Mononuclear cell (primary cell): ENCODE data around the gene PRAMEF18. TPM values are rescaled to one million over a fixed set of nuclear protein-coding genes. Genes with fewer than 3 reads are reported as not detected.
"Not testable (repeated sequence)": the region's sequence is repeated elsewhere in the genome, so short reads cannot be mapped to it uniquely, and the experiment has no call there.

Experiments used
- H3K27me3 ChIP-seq: 2 replicates; pipeline ENCODE4 v1.6.0; 2011; ENCODE audit warnings: low read length, control low read depth; ENCODE audit not compliant: insufficient read depth
- H3K4me1 ChIP-seq: 2 replicates; pipeline ENCODE4 v1.5.1; 2011; ENCODE audit warnings: mild to moderate bottlenecking, low read length, control low read depth; ENCODE audit not compliant: insufficient read depth
- H3K4me3 ChIP-seq: 2 replicates; pipeline ENCODE4 v1.5.1; 2011; ENCODE audit warnings: mild to moderate bottlenecking, low read length, moderate library complexity
- H3K9me3 ChIP-seq: 2 replicates; pipeline ENCODE4 v1.5.1; 2011; ENCODE audit warnings: low read depth, mild to moderate bottlenecking, control low read depth, low read length
- total RNA-seq: library from RNA; depleted of rRNA; stranded (reverse); fragments of >200 nt; gene quantifications from one replicate; pipeline ENCODE4 v1.2.3, GENCODE V29; 2012

The PRAMEF18 gene, protein sequence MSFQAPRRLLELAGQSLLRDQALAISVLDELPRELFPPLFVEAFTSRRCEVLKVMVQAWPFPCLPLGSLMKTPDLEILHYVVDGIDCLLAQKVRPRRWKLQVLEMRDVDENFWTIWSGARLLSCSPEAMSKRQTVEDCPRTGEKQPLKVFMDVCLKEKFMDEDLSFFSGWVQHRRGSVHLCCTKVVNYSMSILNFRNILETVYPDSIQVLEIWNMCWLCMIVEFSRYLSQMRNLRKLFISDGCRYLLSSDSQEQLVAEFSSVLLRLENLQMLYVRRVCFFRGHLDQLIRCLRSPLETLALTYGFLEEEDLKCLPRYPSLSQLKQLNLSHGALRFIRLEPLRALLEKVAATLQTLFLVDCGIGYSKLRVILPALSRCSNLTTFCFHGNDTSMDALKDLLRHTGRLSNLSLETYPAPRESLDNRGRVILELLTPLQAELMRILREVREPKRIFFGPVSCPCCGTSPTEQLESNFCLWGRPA
- not detected for total RNA-seq

DNA sequence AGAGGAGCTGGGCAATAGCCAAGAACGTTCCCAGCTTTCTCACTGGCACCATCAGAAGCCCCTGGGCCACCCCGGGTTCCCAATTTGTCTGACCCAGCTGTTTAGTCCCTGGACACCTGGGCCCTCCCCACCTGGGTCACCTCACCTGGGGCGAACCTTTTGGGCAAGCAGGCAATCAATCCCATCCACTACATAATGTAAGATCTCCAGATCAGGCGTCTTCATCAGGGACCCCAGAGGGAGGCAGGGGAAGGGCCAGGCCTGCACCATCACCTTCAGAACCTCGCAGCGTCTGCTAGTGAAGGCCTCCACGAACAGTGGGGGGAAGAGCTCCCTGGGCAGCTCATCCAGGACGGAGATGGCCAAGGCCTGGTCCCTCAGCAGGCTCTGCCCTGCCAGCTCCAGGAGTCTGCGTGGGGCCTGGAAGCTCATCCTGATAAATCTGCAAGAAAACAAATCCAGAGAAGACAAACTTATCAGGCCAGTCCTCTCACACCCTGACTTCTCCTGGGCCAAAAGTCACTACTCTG is at the start of gene PRAMEF18:
TSS of gene PRAMEF18 (minus strand) at position 480 of the 530 bp plus-strand sequence. CDS start at position 432, 48 bp downstream.
- H3K4me1 ChIP-seq, H3K4me3 ChIP-seq, H3K27me3 ChIP-seq, H3K9me3 ChIP-seq: not testable (repeated sequence)

DNA sequence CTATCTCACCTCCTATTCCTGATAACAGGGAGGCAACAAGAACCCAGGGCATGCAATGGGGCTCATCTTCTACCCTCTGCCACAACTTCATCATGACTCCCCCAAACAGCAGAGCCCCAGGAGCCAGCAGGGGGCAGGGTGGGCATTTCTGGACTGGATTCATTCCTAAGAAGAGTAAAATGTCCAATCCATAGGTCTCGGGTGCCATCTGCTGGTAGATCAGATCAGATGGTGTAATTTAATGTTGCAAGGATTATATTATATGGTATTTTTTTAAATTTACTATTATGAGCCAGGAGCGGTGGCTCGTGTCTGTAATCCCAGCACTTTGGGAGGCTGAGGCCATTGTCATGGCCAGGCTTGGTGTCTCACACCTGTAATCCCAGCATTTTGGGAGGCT is 39.2 kb upstream of the PRAMEF18 start:
- H3K9me3 ChIP-seq, H3K27me3 ChIP-seq, H3K4me1 ChIP-seq, H3K4me3 ChIP-seq: not testable (repeated sequence)

DNA sequence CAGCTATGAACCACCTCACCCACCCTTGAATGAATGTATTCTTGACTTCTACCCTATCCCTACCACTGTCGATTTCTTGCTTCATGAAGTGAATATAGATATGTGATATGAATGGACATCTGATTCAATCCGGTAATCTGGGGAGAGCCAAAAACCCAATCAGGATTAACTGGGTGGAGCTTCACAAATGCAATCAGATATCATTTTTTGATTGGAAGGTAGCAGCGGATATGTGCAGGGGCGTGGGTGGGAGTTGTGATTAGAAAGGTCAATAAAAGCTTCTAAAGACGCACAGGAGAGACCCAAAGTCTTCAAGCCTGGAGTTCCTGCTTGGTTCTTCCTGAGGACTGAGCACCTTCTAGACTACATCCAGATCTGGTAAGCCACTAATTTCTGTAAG is 27.9 kb upstream of the PRAMEF18 start, which contains the start of gene PRAMEF5:
TSS of gene PRAMEF5 (plus strand) at position 301 of the 400 bp plus-strand sequence. CDS start 5,071 bp downstream, outside the sequence.
- not testable (repeated sequence) for H3K9me3 ChIP-seq

DNA sequence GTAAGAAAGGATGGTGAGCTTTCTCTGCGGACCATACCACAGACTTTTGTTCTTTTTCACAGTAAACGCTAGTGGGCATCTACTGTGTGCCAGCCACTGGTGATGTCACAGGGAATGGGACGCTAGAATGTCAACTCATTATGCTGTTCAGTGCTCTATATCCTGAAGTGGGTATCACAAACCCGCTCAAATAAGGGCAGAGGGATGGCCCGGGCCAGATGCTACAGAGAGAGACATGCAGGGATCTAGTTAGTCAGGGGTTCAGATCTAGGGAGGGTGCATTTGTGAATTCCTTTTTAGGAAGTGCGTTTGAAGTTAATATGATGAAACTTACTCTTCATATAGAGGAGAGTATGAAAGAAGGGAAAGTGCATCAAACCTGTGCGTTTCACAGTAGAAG is 21.2 kb upstream of the PRAMEF18 start:
- H3K4me3 ChIP-seq, H3K27me3 ChIP-seq, H3K9me3 ChIP-seq, H3K4me1 ChIP-seq: not testable (repeated sequence)

More for the DNA sequence above, 27.9 kb upstream of the PRAMEF18 start, which contains the start of gene PRAMEF5:
- H3K4me1 ChIP-seq, H3K4me3 ChIP-seq, H3K27me3 ChIP-seq: not testable (repeated sequence)

DNA sequence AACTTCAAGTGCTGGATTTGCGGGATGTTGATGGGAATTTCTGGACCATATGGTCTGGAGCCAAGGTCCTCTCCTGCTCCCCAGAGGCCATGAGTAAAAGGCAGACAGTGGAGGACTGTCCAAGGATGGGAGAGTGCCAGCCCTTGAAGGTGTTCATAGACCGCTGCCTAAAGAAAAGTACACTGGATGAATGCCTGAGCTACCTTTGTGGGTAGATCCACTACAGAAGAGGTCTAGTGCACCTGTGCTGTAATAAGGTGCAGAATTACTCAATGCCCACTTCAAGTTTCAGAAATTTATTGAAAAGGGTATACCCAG is 20.6 kb upstream of the PRAMEF18 start:
- H3K27me3 ChIP-seq, H3K4me3 ChIP-seq, H3K4me1 ChIP-seq, H3K9me3 ChIP-seq: not testable (repeated sequence)

DNA sequence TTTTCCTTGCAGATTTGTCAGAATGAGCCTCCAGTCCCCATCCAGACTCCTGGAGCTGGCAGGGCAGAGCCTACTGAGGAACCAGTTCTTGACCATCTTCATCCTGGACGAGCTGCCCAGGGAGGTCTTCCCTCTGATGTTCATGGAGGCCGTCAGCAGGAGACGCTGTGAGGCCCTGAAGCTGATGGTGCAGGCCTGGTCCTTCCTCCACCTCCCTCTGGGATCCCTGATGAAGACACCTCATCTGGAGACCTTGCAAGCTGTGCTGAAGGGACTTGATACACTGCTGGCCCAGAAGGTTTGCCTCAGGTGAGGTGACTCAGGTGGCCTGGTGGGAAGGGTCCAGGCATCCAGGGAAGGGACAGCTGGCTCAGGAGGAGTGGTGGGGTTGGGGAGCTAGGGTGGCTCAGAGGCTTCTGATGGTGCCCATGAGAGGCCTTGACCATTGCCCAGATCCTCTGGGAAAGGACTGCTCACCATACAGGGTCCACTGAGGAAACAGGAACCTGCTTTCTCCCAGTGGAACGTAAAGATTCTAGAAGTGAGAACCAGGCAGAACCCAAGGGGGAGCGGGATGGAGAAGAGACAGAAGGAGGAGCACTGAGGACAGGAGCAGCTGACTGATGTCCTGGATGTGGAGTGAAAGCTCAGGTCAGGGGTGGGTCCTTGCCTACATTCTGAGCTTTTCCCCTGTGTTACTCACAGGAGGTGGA is 20.0 kb upstream of the PRAMEF18 start:
- H3K4me3 ChIP-seq, H3K4me1 ChIP-seq, H3K9me3 ChIP-seq, H3K27me3 ChIP-seq: not testable (repeated sequence)

DNA sequence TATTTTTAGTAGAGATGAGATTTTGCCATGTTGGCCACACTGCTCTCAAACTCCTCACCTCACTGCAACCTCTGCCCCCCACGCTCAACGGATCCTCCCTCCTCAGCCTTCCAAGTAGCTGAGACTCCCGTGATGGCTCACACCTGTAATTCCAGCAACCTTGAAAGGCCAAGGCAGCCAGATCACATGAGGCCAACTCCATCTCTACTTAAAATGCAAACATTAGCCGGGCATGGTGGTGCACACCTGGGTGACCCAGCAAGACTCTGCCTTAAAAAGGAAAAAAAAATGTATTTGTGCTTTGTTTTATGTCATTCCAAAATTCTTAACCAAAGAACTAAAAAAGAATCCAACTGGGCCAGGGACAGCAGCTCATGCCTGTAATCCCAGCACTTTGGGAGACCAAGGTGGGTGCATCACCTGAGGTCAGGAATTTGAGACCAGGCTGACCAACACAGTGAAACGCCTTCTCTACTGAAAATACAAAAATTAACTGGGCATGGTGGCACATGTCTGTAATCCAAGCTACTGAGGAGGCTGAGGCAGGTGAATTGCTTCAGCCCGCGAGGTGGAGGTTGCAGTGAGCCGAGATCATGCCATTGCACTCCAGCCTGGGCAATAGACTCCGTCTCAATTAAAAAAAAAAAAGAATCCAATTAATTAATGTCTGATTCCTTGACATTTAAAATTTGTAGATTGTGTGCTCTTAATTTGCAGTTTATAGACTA is 17.7 kb upstream of the PRAMEF18 start:
- H3K27me3 ChIP-seq, H3K4me3 ChIP-seq: not testable (repeated sequence)

DNA sequence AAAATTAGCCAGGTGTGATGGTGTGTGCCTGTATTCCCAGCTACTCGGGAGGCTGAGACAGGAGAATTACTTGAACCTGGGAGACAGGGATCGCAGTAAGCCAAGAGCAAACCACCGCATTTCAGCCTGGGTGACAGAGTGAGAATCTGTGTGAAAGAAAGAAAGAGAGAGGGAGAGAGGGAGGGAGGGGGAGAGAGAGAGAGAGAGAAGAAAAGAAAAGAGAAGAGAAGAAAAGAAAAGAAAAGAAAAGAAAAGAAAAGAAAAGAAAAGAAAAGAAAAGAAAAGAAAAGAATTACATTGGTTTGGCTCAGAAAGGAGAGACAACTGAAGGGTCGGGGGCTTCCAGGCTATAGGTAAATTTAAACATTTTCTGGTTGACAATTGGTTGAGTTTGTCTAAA is 13.7 kb upstream of the PRAMEF18 start:
- not testable (repeated sequence) for H3K27me3 ChIP-seq, H3K9me3 ChIP-seq, H3K4me3 ChIP-seq, H3K4me1 ChIP-seq

More for the DNA sequence above, 17.7 kb upstream of the PRAMEF18 start:
- not testable (repeated sequence) for H3K9me3 ChIP-seq, H3K4me1 ChIP-seq

DNA sequence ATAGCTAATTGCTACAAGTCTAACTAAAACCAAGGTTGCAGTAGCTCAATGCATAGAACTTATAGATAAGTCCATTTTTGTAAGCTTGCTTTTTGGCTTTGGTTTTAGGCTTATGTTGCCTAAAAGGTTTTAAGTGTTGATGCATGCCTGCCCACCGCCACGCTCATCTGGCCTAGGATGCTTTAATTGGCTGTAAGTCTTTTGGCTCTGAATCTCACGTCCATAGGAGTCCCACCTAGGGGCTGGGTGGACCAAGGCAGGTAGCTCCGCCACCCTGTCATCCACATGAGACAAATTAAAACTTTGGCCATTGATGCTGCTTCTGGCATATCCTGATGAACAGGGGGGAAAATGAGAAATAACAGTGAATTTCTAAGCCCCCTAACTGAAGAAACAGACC is 11.6 kb upstream of the PRAMEF18 start:
- not testable (repeated sequence) for H3K27me3 ChIP-seq, H3K9me3 ChIP-seq, H3K4me3 ChIP-seq, H3K4me1 ChIP-seq

DNA sequence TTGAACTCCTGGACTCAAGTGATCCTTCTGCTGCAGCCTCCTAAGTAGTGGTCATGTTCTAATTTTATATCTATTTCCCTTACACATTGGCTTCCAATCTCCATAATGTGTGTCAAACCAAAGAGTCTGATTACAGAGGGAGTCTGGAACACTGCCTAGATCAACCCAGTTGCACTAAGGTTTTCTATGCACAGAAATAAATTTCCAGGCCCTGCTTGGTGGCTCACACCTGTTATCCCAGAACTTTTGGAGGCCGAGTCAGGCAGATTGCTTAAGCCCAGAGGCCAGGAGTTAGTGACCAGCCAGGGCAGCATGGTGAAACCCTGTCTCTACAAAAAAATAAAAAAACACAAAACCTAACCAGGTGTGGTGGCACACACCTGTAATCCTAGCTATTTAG is 8.1 kb upstream of the PRAMEF18 start:
- H3K27me3 ChIP-seq, H3K4me1 ChIP-seq, H3K4me3 ChIP-seq, H3K9me3 ChIP-seq: not testable (repeated sequence)

DNA sequence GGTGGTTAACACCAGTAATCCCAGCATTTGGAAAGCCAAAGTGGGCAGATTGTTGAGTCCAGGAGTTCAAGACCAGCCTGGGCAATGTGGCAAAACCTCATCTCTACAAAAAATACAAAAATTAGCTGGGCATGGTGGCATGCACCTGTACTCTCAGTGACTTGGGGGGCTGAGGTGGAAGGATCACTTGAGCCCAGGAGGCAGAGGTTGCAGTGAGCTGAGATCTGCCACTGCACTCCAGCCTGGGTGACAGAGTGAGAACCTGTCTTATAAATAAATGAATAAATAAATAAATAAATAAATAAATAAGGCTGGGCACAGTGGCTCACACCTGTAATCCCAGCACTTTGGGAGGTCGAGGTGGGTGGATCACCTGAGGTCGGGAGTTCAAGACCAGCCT is 6.1 kb upstream of the PRAMEF18 start:
- H3K9me3 ChIP-seq, H3K4me3 ChIP-seq, H3K27me3 ChIP-seq, H3K4me1 ChIP-seq: not testable (repeated sequence)

DNA sequence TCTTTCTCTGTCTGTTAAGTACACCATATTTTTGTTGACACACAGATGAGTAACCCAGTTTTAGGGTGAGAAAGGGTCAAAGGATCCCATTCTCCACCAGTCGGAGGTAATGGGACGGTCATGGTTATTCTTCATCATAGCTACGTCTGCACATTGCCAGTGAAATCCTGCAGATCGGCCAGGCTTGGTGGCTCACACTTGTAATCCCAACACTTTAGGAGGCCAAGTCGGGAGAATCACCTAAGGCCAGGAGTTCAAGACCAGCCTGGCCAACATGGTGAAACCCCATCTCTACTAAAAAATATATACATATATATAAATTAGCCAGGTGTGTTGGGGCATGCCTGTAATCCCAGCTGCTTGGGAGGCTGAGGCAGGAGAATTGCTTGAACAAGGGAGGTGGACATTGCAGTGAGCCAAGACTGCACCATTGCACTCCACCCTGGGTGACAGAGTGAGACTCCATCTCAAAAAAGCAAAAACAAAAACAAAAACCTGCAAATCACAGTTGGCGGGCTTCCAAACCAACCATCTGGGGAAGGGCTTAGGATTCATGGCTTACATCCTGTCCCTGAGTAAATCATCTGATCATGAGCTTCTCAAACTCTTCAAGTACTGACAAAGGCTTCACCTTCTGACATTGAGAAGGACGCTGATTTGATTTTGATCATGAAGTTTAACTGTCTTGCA is 5.3 kb upstream of the PRAMEF18 start:
- H3K4me1 ChIP-seq, H3K9me3 ChIP-seq, H3K27me3 ChIP-seq, H3K4me3 ChIP-seq: not testable (repeated sequence)

DNA sequence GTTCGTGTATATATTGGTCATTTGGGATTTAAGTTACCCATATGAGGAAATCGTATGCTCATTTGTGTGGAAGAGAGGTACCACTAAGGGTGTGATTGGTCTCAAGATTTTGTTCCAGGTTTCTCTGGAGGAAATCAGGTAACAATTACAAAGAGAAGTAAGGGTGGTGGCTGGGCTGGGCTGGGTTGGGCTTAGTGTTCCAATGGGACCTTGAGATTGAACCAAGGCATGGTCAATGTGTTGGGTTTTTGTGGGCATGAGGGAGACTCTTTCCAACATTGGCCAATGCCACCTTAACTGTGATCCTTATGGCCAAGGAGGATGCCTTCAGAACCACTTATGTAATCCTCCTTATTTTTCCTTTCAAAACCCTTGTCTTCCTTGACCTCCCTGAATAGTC is 4.6 kb upstream of the PRAMEF18 start:
- H3K9me3 ChIP-seq, H3K27me3 ChIP-seq, H3K4me1 ChIP-seq, H3K4me3 ChIP-seq: not testable (repeated sequence)

DNA sequence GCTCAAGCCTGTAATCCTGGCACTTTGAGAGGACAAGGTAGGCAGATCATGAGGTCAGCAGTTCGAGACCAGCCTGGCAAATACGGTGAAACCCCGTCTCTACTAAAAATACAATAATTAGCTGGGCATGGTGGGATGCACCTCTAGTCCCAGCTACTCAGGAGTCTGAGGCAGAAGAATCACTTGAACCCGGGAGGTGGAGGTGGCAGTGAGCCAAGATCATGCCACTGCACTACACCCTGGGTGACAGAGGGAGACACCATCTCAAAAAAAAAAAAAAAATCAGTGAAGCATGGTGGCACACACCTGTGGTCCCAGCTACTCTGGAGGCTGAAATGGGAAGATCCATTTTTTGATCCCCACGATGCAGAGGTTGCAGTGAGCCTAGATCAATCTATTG is 4.1 kb upstream of the PRAMEF18 start:
- not testable (repeated sequence) for H3K4me1 ChIP-seq, H3K9me3 ChIP-seq, H3K4me3 ChIP-seq, H3K27me3 ChIP-seq

DNA sequence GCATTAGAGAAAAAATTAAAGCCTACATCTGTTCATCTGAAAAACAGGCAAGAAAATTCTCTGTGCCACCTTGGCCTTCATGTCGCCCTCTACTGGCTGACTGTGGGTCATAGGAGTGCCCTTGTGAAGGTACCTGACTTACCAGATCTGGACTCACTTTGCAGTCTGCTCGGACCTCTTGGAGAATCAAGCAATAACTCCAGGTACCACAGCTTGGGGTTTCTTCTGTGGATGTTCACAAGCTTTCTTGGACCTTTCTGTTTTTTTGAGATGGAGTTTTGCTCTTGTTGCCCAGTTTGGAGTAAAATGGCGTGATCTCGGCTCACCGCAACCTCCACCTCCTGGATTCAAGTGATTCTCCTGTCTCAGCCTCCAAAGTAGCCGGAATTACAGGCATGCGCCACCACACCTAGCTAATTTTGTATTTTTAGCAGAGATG is 2.4 kb upstream of the PRAMEF18 start:
- H3K9me3 ChIP-seq = no peaks in the 10 kb centered on the region
- H3K4me3 ChIP-seq = no peak overlapping the region
- H3K4me1 ChIP-seq = no peaks in the 10 kb centered on the region
- H3K27me3 ChIP-seq = no peaks in the 10 kb centered on the region
